ENCODE data around the gene HSP90AB1.
A peak's percentile ranks its signal among the peaks of the same experiment; 100 is the strongest.

The HSP90AB1 gene

GRCh38 chr6:44246663-44247337 is at the start of gene HSP90AB1:
Gene HSP90AB1 (plus strand): TSS chr6:44247101. CDS start chr6:44248630, 1,529 bp downstream.
- peak; percentile 98 for DNase-seq

DNA sequence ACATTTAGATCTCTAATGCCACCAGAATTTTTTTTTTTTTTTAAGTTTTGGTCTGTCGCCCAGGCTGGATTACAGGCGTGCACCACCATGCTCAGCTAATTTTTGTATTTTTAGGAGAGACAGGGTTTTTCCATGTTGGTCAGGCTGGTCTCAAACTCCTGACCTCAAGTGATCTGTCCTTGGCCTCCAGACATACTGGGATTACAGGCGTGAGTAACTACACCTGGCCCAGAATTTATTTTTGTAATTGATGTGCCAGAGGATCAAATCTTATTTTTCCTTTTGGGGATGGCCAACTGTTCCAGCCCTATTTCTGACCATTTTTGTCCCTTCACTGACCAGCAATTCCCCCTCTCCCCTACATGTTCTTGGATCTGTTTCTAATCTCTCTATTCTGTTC is 48.2 kb upstream of the HSP90AB1 start:
- DNase-seq: no peak

DNA sequence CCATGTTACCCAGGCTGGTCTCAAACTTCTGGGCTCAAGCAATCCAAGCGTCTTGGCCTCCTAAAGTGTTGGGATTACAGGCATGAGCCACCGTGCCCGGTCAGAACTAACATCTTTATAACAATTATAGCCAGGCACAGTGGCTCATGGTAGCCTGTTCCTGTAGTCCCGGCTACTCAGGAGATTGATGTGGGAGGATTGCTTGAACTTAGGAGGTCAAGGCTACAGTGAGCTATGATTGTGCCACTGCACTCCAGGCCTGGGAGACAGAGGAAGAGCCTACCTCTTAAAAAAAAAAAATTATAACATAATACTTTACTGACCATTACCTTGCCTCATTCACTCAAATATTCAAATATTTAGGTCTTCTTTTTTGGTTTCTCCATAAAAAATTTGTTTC is 47.0 kb upstream of the HSP90AB1 start:
- no peak for DNase-seq

DNA sequence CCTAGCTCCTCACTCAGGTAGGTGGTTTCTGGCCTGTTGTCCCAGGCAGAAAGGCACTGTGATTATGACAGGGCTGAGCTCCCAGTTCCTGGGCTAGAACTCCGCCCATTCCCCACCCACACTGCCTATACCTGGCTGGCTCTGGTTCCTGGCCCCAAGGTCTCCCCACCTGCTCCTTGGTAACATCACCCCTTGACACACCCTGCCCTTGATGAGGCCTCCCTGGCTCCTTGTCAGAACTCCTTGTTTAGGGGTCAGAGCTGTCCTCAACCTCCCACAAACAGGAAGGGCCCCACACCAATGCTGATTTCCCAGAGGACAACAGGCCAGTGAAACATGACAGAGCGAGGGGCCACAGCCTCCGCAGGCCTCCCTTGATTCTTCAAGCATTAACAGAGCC is 45.7 kb upstream of the HSP90AB1 start:
- no peak for DNase-seq

GRCh38 chr6:44201638-44202303 is 45.1 kb upstream of the HSP90AB1 start:
- no peak for DNase-seq

- DNase-seq: no peak
Measured at GRCh38 chr6:44202332-44202971, 44.4 kb upstream of the HSP90AB1 start.

DNA sequence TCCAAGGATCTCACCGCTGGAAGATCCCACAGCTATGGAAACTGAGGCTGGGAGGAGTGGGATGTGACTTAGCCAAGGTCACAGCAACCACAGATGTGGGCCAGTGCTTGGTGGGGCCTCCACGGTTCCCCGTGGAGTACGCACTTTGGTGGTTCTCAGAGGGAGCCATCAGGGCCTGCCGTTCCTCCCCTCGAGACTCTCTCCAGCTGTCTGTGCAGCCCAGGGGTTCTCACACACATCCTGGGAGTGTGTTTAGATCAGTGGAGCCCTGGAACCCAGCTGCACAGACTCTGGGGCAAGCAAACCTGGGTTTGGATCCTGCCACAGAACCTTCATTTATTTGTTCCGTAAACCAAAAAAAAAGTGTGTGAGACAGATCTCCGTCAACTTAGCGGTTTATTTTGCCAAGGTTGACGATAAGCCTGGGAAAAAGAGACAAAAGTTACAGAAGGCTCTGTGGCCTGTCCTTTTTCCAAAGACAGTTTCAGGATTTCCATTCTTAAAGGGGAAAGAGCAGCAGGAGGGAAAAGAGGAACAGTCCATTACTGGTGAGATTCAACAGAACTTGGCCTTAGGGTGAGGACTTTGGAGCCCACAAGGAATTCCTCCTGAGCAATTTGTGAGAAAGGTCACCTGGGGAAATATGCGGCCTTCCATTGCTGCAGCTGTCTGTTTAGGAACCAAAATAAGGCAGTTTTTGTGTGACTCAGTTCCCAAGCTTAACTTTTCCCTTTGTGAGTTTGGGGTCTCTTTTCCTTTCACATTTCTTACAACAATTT is 43.7 kb upstream of the HSP90AB1 start:
- no peak for DNase-seq

- no peak for DNase-seq
Measured at GRCh38 chr6:44203955-44204354, 42.9 kb upstream of the HSP90AB1 start.

DNA sequence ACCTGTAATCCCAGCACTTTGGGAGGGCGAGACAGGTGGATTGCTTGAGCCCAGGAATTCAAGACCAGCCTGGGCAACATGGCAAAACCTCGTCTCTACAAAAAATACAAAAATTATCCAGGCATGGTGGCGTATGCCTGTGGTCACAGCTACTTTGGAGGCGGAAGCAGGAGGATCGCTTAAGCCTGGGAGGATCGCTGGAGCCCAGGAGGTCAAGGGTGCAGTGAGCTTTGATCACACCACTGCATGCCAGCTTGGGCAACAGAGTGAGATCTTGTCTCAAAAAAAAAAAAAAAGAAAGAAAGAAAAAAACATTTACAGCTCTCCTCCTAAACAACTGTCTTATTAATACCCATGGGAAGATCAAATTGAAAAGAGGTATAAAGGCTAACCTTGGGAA is 38.9 kb upstream of the HSP90AB1 start:
- no peak for DNase-seq

DNA sequence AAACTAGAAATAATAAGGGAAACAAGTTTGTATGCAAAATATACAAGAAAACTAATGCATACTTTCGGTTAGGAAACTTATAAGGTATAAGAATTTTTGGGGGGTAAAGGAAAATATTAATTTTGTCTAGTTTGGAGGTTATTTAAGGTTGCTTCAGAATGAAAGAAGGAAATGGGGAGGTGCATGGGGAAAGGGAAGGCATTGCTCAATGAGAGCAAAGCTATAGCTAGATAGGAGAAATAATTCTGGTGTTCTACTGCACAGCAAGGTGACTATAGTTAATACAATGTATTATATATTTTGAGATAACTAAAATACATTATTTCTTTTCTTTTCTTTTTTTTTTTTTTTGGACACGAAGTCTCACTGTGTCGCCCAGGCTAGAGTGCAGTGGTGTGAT is 35.6 kb upstream of the HSP90AB1 start:
- DNase-seq: no peak

DNA sequence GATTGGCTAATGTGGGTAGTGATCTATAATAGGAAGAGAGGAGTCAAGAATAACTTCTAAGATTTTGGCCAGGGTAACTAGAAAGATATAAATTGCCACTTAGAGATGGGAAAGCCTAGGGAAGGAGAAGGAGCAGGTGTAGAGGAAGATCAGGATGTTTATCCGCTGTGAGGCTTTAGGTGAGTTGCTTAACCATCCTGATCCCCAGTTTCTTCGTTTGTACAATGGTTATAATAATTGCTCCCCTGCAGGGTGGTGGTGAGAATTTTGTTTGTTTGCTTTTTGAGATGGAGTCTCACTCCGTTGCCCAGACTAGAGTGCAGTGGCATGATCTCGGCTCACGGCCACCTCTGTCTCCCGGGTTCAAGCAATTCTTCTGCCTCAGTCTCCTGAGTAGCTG is 32.6 kb upstream of the HSP90AB1 start:
- DNase-seq: no peak

DNA sequence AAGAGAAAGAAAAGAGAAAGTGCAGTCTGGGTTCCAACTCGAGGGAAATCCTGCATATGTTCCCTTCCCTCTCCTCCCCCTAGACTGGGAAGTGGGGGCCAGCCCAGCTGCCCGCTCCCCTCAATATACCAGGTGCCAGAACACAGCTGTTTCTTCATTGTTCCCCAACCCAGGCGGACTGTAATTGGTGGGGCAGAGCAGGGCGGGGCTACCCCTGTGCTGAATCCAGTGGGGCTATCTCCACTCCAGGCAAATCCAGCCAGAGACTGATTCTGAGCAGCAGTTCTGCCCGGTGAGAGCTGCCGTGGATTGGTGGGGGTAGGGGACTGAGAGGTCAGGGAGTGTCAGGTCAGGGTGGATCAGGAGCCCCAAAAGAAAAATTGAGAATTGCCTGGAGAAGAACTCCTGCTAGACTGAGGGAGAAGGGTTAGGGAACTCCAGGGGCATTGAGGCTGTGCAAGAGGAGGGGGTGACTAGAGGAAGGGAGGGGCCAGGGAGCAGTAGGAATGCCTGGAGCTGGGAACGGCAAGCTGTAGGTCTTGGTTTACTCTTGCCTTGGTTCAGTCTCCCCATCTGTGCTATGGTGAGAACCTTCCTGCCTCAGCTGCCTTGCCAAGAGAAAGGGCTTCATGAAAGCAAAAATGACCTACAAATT is 30.1 kb upstream of the HSP90AB1 start, which contains the start of gene MYMX:
Gene MYMX, plus strand, starts transcription at position 250 of the 655 bp plus-strand sequence. CDS start 546 bp downstream, outside the sequence.
- DNase-seq: peak; percentile 37

GRCh38 chr6:44217332-44218143 is 29.4 kb upstream of the HSP90AB1 start:
- peak; percentile 77 for DNase-seq

GRCh38 chr6:44219053-44219814 is 27.7 kb upstream of the HSP90AB1 start:
- peak; percentile 62 for DNase-seq

GRCh38 chr6:44219815-44220784 is 26.8 kb upstream of the HSP90AB1 start:
- no peak for DNase-seq

DNA sequence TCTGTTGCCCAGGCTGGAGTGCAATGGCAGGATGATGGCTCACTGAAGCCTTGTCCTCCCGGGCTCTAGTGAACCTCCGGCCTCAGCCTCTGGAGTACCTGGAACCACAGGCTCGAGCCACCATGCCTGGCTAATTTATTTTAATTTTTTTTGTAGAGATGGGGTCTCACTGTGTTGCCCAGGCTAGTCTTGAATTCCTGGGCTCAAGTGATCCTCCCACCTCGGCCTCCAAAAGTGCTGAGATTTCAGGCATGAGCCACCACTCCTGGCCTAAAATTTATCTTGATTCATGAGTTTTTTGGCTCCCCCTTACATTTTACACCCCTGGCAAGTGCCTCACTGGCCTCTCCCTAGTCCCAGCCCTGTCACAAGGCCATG is 26.0 kb upstream of the HSP90AB1 start:
- no peak for DNase-seq

- DNase-seq: peak; percentile 93
Measured at GRCh38 chr6:44221291-44221960, 25.5 kb upstream of the HSP90AB1 start.

DNA sequence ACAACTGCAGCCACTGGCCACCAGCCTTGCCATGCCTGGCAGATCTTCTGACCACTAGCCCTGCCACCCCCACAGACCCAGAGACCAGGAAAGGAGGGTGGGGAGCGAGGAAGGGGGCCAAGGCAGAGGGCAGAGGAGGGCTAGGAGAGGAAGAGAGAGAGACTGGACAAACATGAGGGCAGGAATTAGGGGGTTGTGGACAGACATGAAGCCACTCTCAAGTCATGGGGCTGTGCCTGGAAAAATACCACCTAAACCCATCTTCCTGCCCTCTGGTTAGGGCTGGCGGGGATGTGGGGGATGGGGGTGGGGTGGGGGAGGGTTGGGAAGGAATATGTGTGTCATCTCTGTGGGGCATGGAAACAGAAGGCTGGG is 25.0 kb upstream of the HSP90AB1 start:
- DNase-seq: no peak

Measured in NCI-H1092 treated with DMSO at 0.1 percent for 48 hours (cell line).